ENCODE data around the gene KCNC1.

DNA sequence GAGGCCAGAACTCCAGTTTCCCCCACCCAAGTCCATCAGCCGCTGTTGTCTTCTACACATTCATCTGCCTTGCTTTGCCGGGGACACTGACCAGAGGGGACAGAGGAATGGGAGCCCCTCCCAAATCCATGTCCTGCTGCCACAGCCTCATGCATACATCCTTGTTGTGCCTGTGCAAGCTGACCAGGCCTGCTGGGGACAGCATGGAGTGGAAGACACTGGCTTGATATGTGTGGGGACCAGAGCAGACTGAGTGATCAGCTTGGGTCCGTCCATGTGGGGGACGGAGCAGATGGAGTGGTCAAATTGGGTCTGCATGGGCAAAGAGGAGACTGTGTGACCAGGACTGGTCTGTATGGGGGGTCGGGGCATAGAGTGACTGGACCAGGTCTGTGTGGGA is 43.8 kb downstream of the KCNC1 start:
- TF ChIP-seq, protein P1, sequence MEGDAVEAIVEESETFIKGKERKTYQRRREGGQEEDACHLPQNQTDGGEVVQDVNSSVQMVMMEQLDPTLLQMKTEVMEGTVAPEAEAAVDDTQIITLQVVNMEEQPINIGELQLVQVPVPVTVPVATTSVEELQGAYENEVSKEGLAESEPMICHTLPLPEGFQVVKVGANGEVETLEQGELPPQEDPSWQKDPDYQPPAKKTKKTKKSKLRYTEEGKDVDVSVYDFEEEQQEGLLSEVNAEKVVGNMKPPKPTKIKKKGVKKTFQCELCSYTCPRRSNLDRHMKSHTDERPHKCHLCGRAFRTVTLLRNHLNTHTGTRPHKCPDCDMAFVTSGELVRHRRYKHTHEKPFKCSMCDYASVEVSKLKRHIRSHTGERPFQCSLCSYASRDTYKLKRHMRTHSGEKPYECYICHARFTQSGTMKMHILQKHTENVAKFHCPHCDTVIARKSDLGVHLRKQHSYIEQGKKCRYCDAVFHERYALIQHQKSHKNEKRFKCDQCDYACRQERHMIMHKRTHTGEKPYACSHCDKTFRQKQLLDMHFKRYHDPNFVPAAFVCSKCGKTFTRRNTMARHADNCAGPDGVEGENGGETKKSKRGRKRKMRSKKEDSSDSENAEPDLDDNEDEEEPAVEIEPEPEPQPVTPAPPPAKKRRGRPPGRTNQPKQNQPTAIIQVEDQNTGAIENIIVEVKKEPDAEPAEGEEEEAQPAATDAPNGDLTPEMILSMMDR (conservative IDR thresholded peaks at IDR 0.05 in 1 of 2, IDR thresholded peaks at IDR 0.05 in 1 of 2; ENCODE audit: extremely low read depth in 1 of 2, insufficient read depth in 1 of 2, low read depth in 1 of 2, low read length in 2 of 2) = no peak
- no peak for TF ChIP-seq EZH2 (IDR thresholded peaks at IDR 0.05; ENCODE audit: borderline replicate concordance, low read length)
